NCI-H2107 (cell line): ENCODE results near the gene PARVB.

Experiments
- DNase-seq: peaks from one replicate; lab custom pipeline; 2025; lab: John Stamatoyannopoulos, UW

Gene PARVB

DNA sequence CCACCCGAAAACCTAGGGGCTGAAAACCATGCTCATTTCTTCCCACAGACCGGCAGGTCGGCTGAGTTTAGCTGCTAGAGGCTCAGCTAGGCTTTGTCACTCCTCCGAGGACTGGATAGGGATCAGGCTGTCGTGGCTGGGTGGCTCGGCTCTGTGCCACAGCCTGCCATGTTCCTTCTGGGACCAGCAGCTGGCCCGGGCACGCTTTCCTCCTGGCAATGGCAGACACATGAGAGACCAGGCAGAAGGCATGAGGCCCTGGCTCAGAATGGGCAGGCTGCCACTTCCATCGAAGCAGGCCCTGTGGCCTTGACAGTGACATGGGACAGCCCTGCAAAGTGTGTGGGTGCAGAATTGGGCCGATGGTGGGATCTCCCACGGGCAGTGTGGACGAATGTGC is 177.6 kb downstream of the PARVB start:
- DNase-seq, result no peak

- DNase-seq, result no peak
These were observed 178.2 kb downstream of the PARVB start for GRCh38 chr22:44202261-44202789.

GRCh38 chr22:44203203-44203602 is 179.1 kb downstream of the PARVB start:
- no peak for DNase-seq

- no peak for DNase-seq
These were observed 180.8 kb downstream of the PARVB start for GRCh38 chr22:44204739-44205515.

- DNase-seq, result no peak
These were observed 181.6 kb downstream of the PARVB start for GRCh38 chr22:44205516-44206329.

- DNase-seq, result no peak
These were observed 182.2 kb downstream of the PARVB start for GRCh38 chr22:44206330-44206645.

- no peak for DNase-seq
These were observed 182.6 kb downstream of the PARVB start for GRCh38 chr22:44206696-44207095.

DNA sequence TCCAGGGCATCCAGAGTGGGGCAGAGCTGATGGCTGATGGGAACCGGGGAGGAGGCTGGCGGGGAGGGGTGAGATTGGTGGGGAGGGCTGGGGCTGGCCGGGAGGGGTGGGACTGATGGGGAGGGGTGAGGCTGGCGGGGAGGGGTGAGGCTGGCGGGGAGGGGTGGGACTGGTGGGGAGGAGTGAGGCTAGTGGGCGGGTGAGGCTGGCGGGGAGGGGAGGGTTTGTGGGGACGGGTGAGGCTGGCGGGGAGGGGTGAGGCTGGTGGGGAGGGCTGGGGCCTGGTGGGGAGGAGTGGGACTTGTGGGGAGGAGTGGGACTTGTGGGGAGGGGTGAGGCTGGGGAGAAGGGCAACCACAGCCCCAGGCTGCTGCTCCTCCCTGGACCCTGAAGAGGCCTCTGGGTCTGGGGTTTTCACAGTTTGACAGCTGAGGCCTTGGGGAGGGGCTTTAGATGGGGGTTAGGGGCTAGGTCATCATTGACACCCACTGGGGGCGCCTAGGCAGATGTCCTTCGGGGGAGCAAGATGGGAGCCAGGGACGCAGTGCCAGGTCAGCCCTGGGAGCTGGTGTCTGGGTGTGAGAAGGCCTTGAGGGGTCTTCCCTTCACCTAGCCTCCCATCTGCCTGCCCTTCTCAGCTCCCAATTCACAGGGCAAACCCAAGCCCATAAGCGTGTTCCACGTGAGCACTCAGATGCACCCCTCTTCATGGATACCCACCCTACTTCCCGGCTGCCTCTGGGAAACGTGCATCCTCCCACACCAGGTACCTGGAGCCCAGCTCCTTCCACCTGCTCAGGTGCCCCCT is 183.3 kb downstream of the PARVB start:
- DNase-seq, result no peak

DNA sequence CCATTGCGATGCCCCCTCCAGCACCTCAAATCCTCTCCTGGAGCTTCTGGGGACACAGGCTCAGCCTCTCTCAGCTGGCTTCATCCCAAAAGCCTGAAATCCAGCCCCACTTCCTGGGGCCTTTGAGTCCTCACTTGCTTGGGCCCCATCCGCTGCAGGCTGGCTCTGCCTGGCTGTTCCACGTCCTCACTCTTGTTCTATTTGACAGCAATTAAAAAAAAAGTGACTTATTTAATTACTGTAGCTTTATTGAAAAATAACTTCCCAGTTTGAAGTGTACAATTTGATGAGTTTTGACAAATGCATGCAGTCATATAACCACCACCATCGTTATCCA is 183.8 kb downstream of the PARVB start:
- no peak for DNase-seq

DNA sequence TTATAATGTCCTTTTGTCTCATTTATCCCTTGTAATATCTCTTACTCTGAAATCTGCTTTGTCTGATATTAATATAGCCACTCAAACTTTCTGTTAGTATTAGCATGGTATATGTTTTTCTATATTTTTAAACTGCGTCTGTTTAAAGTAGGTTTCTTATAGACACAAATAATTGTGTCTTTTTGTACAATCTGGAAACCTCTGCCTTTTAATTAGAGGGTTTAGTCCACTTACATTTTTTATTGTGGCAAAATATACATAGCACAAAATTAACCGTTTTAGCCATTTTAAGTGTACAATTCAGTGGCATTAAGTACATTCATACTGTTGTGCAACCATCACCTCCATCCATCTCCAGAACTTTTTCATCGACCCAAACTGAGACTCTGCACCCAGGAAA is 185.2 kb downstream of the PARVB start:
- no peak for DNase-seq

- no peak for DNase-seq
These were observed 186.6 kb downstream of the PARVB start for GRCh38 chr22:44210722-44211121.

DNA sequence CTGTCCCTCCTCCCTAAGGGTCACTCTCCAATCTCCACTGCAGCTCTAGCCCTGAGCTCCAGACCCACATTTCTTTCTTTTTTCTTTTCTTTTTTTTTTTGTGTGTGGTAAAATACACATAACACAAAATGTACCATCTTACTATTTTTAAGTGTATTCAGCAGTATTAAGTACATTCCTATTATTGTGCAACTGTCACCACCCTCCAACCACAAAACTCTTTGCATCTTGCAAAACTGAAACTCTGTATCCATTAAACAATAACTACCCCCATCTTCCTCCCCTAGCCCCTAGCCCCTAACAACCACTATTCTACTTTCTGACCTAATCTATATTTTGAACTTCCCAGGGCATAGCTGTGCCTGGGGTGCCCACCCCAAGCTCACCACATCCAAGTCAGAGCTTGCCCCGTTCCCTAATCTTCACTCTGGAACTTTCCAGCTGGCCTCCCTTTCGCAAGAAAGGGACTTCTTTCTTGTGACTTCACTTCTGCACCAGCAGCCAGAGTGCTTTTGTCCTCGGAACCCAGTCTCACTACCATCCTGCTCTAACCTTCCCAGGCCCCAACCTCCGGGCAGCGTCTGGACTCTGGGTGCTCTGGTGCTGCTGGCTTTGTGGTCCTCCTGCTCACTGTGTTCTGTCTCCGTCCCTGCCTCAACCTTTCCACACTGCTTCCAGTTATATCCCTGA is 187.3 kb downstream of the PARVB start:
- DNase-seq, result no peak

DNA sequence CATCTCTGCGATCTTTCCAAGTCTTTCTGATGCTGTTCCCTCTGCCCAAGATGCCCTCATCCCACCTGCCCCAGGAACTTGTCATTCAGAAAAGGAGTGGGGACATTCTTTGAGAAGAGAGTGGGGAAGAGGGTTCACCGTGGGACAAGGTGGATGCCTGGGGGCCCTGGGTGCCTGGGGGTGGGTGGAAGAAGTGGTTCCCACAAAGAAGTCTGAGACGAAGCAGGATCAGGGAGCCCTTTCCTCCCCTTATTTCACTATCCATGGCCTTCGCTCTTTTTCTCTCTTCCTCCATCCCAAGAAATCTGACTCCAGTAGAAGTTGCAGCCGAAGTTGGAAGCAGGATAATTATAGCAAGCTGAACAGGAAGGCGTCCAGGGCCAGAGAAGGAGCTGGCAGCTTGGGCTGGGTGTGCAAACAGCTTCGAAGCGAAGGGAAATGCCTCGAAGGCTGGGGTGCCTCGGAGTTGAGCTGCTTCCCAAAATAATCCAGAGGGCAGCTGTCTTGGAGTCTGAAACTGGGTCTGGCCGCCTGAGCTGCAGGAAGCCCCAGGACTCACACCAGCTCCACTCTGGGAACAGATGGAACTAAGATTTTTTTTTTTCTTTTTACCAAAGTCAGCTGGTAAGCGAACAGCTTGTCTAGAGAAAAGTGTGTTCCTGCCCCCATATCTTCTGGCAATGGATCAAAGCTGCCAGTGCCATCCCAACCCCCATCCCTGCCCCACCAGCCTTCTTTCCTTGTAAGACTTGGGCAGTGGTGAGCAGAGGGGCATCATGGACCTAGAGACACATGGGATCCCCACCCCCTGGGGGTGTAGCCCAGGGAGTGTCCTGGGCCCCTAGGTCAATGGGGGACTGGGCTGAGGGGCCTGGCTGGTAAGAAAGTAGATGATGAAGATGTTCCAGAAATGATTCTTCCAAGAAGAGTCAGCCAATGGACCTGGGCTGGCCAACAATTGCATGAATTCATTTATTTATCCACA is 188.1 kb downstream of the PARVB start:
- DNase-seq, result no peak

DNA sequence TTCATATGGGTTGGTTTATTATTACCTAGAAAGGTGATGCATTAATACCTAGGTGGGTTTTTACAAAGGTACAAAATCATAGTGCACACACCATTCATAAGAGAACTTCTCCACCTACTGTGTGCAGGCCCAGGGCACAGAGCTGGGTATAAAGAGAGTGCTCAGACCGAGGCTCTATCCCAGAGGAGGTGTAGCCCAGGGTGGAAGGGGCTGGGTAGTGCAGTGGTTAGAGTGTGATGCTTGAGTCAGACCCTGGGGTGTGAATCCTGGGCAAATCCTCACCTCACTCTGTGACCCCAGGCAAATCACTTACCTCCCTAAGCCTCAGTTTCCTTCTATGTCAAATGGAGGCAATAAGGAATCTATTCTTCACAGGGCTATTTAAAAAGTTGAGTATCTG is 188.8 kb downstream of the PARVB start:
- no peak for DNase-seq

DNA sequence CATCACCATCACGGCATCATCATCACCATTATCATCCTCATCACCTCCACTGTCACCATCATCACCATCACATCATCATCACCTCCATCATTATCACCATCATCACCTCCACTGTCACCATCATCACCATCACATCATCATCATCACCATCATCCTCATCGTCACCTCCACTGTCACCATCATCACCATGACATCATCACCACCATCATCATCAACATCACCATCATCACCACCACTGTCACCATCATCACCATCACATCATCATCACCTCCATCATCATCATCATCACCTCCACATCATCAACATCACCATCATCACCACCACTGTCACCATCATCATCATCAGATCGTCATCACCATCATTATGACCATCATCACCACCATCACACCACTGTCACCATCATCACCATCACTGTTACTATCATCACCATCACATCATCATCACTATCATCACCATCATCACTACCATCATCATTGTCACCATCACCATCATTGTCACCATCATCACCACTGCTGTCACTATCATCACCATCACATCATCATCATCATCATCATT is 189.5 kb downstream of the PARVB start:
- DNase-seq, result no peak

DNA sequence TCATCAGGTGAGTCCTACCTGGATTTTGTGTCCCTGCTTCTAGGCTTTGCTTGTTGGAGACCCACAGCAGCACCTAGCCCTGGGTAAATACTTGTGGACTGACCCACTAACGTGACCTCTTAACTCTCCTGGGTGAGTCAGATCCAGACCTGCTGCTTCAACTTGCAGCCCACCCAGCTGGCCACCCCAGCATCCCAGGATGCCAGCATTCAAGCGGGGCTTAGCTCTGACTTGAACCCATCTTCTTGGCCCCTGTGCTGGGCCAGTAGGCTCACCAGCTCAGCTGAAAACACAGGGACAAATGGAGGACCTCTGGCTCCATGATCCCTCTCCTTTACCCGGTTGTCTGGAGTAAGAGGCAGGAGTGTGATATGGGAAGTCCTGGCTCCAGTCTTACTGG is 190.1 kb downstream of the PARVB start:
- DNase-seq, result no peak

DNA sequence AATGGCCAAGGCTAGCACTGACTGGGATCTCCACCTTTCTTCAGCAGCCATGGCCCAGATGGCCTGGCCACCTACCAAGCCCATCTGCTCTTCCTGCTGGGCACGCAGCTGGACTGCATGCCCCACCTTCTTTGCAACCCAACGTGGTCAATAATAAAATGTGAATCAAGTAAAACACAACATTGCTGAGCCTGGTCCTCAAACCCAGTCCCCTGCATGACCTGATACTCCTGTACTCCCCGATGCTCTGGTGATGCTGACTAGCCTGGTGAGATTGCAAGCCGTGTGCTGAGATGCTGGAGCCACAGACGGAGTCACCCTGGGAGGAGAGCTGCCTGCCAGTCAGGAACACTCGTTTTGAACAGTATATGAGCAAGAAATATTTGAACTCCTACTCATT is 190.7 kb downstream of the PARVB start:
- no peak for DNase-seq

GRCh38 chr22:44215287-44215686 is 191.2 kb downstream of the PARVB start:
- no peak for DNase-seq

- no peak for DNase-seq
These were observed 193.2 kb downstream of the PARVB start for GRCh38 chr22:44217346-44217745.

DNA sequence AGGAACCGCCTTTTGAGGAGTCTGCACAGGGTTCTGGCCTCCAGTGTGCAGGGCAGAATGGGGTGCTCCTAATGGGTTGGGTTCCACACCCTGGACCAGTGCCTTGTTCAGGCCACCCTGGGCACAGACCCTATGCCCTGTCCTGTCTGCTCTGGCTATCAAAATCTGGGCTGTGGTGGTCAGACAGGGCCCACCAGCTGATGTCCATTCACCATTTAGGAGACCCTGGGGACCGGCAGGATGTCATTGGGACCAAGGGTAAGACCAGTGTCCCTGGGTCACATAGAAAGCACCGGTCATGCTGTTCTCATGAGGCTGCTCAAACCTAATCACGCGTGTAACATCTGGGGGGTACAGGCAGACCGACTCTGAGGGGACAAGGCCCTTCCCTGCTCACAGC is 194.0 kb downstream of the PARVB start:
- no peak for DNase-seq
